ENCODE data around the gene CMKLR1.

CMKLR1 gene

GRCh38 chr12:108269224-108269623, 69.9 kb downstream of the CMKLR1 start:
- DNase-seq (ENCODE audit: low read depth in 2 of 2, low spot score in 1 of 2): no peak

- no peak for DNase-seq (ENCODE audit: low read depth in 2 of 2, low spot score in 1 of 2)
Observed at GRCh38 chr12:108268397-108268796, 70.7 kb downstream of the CMKLR1 start.

GRCh38 chr12:108267450-108267849, 71.7 kb downstream of the CMKLR1 start:
- DNase-seq (ENCODE audit: low read depth in 2 of 2, low spot score in 1 of 2): no peak

GRCh38 chr12:108266131-108266530, 73.0 kb downstream of the CMKLR1 start:
- no peak for DNase-seq (ENCODE audit: low read depth in 2 of 2, low spot score in 1 of 2)

GRCh38 chr12:108265505-108265904, 73.6 kb downstream of the CMKLR1 start:
- DNase-seq (ENCODE audit: low read depth in 2 of 2, low spot score in 1 of 2): no peak

- no peak for DNase-seq (ENCODE audit: low read depth in 2 of 2, low spot score in 1 of 2)
Observed at GRCh38 chr12:108260969-108261368, 78.1 kb downstream of the CMKLR1 start.

- no peak for DNase-seq (ENCODE audit: low read depth in 2 of 2, low spot score in 1 of 2)
Observed at GRCh38 chr12:108260039-108260438, 79.1 kb downstream of the CMKLR1 start.

- DNase-seq (ENCODE audit: low read depth in 2 of 2, low spot score in 1 of 2): no peak
Observed at GRCh38 chr12:108257610-108258106, 81.5 kb downstream of the CMKLR1 start.

- DNase-seq (ENCODE audit: low read depth in 2 of 2, low spot score in 1 of 2): no peak
Observed at GRCh38 chr12:108257004-108257403, 82.1 kb downstream of the CMKLR1 start.

GRCh38 chr12:108255252-108255602, 83.9 kb downstream of the CMKLR1 start:
- no peak for DNase-seq (ENCODE audit: low read depth in 2 of 2, low spot score in 1 of 2)

- no peak for DNase-seq (ENCODE audit: low read depth in 2 of 2, low spot score in 1 of 2)
Observed at GRCh38 chr12:108254517-108255251, 84.4 kb downstream of the CMKLR1 start.

- no peak for DNase-seq (ENCODE audit: low read depth in 2 of 2, low spot score in 1 of 2)
Observed at GRCh38 chr12:108254030-108254429, 85.1 kb downstream of the CMKLR1 start.

- DNase-seq (ENCODE audit: low read depth in 2 of 2, low spot score in 1 of 2): no peak
Observed at GRCh38 chr12:108253540-108253939, 85.6 kb downstream of the CMKLR1 start.

GRCh38 chr12:108252523-108252922, 86.6 kb downstream of the CMKLR1 start:
- DNase-seq (ENCODE audit: low read depth in 2 of 2, low spot score in 1 of 2): no peak

- DNase-seq (ENCODE audit: low read depth in 2 of 2, low spot score in 1 of 2): no peak
Observed at GRCh38 chr12:108248011-108248410, 91.1 kb downstream of the CMKLR1 start.

GRCh38 chr12:108247130-108247529, 92.0 kb downstream of the CMKLR1 start:
- no peak for DNase-seq (ENCODE audit: low read depth in 2 of 2, low spot score in 1 of 2)

GRCh38 chr12:108241986-108242703, 97.0 kb downstream of the CMKLR1 start:
- DNase-seq (ENCODE audit: low read depth in 2 of 2, low spot score in 1 of 2): no peak

GRCh38 chr12:108240928-108241327, 98.2 kb downstream of the CMKLR1 start:
- no peak for DNase-seq (ENCODE audit: low read depth in 2 of 2, low spot score in 1 of 2)

GRCh38 chr12:108240027-108240785, 98.9 kb downstream of the CMKLR1 start:
- no peak for DNase-seq (ENCODE audit: low read depth in 2 of 2, low spot score in 1 of 2)

GRCh38 chr12:108239378-108239777, 99.7 kb downstream of the CMKLR1 start:
- DNase-seq (ENCODE audit: low read depth in 2 of 2, low spot score in 1 of 2): no peak

GRCh38 chr12:108238474-108238873, 100.6 kb downstream of the CMKLR1 start:
- no peak for DNase-seq (ENCODE audit: low read depth in 2 of 2, low spot score in 1 of 2)

Data from stimulated activated CD8-positive, alpha-beta memory T cell treated with anti-CD3 and anti-CD28 coated beads, Interleukin-4, amount 100 ng/mL, for 4 hours (primary cell).